Activated T-cell treated with anti-CD3 and anti-CD28 coated beads for 4 hours (primary cell): ENCODE results near the gene LMF2.
"Not testable (repeated sequence)": the region's sequence is repeated elsewhere in the genome, so short reads cannot be mapped to it uniquely, and the experiment has no call there.

Source experiments
- DNase-seq: peaks from one replicate; pipeline ENCODE4 v3.0.0-alpha.2; 2020

Gene LMF2

DNA sequence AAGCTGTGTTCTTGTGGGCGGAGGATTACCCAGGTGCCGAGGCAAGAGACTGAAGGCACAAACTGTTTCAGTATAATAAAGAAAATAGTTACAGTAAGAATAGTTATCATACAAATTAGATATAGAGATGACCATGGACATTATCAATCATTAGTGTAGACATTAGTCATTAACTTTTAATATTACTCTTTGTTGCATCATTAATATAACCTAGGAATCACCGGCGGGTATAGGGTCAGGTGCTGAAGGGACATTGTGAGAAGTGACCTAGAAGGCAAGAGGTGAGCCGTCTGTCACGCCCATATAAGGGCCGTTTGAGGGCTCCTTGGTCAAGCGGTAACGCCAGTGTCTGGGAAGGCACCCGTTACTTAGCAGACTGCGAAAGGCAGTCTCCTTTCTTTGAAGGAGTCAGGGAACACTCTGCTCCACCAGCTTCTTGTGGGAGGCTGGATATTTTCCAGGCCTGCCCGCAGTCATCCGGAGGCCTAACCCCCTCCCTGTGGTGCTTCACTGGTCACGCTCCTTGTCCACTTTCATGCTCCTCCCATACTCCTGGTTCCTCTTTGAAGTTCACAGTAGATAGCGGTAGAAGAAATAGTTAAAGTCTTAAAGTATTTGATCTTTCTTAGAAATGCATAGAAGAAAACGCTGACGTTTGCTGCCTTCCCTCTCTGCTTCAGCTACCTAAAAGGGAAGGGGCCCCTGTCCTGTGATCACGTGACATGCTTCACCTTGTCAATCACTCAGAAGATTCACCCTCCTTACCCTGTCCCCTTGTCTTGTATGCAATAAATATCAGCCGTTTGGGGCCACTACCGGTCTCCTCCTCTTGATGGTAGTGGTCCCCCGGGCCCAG, 26.6 kb upstream of the LMF2 start:
- not testable (repeated sequence) for DNase-seq

DNA sequence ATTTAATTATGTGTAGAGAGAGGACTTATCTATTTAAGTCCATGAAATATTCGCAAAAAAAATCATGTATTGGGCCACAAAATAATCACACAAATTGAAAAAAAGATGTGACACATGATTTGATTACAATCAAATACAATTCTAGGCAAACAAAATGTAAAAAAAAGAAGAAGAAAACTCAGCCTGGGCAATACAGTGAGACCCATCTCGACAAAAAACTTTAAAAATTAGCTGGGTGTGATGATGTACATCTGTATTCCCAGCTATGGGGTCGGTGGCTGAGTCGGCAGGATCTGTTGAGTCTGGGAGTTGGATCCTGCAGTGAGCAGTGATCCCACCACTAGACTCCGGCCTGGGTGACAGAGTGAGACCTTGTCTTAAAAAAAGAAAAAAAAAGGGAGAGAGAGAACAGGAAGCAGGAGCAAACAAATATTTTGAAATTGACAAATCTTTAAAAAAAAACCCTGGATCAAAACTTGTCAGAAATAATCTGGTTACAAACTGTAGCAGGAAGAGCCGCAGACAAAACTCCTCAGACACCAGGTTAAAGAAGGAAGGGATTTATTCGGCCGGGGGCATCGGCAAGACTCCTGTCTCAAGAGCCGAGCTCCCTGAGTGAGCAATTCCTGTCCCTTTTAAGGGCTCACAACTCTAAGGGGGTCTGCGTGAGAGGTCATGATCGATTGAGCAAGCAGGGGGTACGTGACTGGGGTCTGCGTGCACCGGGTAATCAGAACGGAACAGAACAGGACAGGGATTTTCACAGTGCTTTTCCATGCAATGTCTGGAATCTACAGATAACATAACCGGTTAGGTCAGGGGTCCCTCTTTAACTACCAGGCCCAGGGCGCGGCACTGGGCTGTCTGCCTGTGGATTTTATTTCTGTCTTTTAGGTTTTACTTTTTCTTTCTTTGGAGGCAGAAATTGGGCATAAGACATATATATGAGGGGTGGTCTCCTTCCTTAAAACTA, 25.6 kb upstream of the LMF2 start:
- DNase-seq: no peak

DNA sequence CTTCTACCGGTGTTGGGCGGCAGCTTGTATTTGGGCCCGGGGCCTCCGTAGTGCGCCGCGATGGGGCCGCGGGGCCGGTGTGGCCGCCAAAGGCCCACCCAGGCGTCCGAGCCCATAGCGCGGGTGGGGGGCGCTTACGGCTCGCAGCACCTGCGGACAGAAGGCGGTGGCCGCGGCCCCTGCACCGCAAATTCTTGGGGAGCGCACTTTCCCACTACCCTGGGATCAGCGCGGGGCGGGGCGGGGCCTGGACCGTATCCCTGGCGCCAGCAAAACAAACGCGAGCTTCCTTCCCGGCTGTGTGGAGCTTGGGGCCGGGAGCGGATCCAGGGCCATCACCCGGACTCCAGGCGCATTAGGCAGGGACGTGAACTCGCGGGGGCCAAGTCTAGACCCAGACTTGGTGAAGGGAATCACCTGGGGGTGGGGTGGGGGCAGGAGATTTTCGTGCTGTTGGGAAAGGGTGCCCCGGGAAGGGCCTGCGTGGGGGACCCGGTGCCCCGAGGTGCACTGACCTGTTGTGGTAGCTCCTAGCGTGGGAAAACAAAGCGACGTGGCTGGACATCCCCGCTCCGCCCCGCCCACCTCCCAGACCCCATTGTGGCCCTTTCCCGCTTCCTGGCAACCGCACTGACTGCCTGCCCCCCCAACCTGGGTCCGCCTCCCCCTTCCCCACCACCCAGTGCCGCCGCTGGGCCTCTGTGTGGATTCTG, 24.6 kb upstream of the LMF2 start:
- no peak for DNase-seq

DNA sequence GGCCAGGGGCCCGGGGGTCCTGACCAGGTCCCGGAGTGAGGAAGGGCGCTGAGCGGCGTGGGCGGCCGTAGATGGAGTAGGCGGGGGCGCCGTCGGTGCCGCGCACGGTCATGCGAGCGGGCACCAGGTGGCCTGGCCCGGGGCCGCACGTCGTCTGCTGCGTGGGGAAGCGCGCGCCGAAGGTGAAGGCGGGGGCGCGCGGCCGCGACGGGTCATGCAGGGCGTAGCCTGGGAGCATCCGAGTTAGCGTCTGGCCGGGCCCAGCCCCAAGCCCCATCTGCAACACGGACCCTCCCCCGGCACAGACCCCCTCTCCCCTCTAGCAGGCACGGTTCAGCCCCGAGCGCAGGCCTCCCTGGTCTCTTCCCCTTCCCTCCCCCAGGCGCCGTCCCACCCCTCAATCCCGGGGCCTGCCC, 24.1 kb upstream of the LMF2 start:
- peak; percentile 64 for DNase-seq

DNA sequence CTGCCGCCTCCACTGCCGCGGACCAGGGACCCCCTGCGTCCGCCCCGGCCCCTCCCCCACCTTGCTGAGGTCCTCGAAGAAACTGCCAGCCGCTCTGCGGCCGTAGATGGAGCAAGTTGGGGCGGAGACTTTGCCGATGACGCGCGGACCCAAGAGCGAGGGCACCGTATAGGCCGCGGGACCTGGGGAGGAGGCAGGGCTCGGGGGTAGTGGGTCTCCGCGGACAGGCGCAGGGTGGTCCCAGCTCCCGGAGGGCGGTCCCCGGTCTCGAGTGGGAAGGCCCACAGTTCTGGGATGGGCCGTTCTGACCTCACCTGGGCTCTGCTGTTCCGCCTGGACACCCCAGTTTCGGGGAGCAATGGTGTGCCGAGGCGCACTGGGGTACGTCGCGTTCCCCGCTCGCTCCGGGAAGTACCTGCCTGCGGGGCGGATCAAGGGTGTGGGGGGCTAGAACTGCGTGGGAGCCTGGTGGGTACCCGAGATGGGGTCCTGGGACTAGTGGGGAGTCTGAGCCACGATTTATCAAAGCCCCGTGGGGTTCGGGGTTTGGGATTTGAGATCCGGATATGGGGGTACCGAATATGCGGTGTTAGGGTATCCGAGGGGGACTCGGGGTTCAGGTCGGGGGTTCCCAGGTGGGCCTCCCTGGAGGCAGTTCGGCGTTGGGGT, 23.5 kb upstream of the LMF2 start:
- DNase-seq: peak; percentile 73

DNA sequence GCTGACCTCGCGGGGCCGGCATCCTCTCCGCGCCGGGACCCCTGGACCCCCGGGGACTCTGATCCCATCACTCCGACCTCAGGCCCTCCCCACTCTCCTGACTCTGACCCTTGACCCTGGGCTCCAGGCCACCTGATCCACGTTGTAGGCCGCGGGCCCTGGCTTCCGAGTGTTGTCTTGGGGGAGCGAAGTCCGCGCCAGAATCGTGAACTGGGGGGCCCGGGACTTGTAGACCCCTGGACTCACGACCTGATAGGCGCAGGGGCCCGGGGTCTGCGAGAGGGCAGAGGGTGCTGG, 23.0 kb upstream of the LMF2 start:
- DNase-seq: no peak

DNA sequence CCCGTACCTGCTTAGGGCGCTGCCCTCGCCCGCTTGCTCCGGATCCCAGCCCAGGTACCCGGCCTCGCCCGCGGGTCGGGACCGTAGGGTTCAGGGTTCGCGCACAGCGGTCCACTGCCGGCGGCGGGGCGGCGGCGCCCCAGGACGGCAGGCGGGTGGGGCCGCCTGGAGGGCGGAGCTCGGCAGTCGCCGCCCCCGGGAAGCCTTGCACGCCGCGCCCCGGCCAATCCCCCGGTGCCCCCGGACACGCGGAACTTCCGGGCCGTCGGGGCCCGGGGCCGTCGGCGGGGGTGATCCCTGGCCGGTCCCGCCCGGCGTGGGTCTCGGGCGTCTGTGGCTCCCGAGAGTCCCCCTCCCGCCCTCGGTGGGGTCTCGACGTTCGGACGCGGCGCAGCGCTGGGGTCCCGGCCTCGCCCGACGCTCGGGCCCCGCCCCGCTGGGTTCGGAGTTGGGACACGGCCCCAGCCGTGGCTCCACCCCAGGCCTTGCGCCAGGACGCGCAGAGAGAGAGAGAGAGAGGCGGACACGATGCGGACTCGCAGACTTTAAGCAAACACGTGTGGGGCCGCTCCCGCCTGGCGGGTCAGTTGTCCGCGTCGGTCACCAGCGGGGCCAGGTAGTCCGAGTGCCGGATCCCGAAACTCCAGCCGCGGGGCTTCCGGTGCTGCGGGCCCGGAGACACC, 22.5 kb upstream of the LMF2 start, which contains the start of gene TYMP:
Gene TYMP, minus strand, starts transcription at position 116 of the 683 bp plus-strand sequence. CDS start 303 bp downstream, outside the sequence.
- DNase-seq: peak; percentile 56

DNA sequence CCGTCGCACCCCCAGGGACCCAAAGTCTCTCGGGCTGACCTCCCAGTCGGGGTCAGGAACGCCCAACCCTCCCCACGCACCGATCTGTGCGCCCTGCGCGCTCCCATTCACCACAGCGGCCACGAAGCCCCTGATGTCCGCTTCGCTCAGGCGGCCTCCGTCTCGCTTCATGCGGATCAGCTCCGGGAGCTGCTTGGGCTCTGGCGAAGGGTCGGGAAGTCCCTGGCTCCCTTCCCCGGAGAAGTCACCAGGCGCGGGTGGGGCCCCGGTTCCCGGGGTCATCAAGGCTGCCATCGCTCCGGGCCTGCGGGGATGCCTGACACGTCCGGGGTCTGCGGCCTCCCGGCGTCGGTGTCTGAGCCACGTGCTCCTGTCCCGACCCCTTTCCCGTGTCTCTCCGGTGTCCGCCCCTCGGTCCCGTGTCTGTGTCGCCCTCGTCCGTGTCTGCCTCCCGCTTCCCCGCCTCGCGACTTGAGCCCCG, 22.0 kb upstream of the LMF2 start:
- DNase-seq: no peak

DNA sequence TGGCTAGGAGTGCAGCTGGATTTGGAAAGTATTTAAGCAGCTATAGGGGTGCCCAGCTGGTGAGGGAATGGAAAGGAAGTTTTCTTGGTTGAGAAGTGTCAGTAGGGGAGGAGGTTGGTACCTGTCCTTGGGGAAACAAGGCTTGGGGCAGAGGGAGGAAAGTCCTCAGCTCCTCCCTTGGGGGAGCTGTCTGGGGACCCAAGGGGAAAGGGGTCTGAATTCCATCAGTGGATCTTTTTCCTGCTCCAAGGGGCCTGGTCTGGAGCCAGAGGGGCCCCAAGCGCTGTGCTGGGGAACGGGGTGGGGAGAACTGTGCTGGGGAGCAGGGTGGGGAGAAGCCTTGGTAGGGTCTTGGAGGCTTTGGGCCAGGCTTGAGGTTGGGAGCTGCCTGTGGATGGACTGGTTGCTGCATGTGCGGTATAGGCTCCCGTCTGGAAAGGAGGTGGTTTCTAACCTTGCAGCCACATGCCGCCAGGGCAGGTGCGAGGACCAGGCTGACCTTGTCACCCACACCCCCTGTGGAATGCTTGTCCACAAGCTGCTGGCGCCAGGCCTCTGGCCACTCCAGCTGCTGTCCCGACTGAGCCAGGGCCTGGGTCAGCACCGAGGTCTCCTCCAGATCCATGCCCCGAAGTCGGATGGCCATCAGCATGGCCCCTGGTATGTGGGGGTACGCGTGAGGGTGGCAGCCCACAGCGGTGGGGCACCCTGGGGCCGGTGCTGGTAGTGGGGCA, 21.3 kb upstream of the LMF2 start:
- DNase-seq: no peak

DNA sequence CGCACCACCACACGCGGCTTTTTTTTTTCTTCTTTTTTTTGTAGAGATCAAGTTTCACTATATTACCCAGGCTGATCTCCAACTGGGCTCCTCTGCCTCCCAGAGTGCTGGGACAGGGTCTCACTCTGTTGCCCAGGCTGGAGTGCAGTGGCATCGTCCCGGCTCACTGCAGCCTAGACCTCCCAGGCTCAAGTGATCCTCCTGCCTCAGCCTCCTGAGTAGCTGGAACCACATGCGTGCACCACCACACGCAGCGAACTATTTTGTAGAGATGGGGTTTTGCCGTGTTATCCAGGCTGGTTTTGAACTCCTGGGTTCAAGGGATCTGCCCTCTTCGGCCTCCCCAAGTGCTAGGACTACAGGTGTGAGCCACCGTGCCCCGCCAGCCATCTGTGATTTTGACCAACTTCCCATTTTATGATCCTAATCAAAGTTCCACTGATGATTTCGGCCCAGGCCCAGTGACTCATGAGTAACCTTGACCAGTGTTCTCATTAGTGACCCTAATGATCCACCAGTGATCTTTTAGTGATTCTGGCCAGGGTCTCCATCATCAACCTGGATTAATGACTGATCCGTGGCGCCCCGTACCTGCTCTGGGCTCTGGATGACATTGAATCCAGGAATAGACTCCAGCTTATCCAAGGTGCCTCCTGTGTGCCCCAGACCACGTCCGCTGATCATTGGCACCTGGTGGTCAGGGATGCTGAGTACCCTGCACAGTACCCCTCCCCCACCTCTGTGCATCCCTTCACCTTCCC, 20.6 kb upstream of the LMF2 start:
- DNase-seq: no peak

DNA sequence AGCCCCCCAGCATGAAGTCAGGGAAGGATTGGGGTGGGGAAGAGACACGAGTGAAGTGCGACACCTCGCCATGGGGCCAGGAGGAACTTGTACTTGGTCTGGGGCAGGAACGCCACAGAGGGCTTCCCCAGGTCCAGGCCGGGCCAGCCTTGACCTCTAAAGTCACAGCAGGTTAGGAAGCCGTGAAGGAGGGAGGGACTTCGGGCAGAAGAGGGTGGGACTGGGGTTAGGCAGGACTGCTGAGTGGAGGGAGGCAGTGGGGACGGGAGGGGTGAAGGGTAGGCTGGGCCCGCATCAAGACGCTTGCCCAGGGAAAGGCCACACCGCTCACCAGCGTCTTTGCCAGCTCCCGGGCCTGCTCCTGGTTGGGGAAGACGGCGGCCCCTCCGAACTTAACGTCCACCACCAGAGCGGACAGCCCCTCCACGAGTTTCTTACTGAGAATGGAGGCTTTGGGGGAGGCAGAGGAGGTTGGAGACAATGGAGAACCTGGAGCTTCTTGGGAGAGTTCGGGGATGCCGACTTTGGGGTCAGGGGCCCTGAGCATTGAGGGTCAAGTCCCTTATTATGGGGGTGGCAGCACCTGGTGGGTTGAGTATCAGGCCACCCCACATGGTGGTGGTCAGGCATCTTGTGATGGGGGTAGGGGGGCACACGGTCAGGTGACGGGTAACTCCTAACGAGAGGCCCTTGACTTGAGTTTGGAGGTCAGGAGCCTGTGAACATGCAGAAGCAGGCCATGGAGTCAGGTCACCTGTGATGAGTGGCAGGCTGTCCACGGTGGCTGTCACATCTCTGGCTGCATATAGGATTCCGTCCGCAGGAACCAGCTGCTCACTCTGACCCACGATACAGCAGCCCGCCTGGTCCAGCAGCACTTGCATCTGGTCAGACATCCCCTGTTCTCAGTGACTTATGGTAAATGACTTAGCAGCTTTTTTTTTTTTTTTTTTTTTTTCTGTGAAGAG, 19.6 kb upstream of the LMF2 start:
- DNase-seq: no peak

DNA sequence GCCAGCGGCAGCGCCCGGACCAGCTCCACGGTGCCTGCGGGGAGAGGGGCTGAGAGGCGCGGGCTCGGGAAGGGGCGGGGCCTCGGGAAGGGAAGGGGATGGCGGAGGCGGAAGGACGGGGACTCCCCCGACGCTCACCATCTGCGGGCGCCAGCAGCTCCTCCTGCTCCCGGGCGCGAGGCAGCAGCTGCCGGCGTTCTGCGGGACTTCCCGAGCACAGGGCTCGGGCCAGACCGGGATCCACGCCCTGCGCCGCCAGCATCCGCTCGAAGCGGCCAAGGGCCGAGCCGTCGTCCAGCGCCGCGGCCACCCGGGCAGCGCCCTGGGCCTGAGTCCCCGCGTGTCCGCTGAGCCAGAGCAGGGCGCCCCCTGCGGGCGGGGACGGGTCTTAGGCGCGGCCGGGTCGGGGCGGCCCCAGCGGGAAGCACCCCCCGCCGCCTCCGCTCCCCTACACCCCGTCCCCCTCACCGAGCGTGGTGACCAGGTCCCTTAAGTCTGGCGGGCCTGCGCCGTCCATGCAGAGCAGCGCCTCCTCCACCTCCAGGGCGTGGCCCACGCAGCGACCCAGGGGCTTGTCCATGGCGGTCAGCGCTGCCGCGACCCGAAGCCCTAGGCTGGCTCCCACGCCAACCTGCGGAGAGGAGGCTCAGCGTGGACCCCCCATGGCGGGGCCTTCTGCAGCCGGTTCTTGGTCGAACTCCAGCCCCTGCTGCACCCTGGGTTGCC, 18.8 kb upstream of the LMF2 start:
- DNase-seq: peak; percentile 72

DNA sequence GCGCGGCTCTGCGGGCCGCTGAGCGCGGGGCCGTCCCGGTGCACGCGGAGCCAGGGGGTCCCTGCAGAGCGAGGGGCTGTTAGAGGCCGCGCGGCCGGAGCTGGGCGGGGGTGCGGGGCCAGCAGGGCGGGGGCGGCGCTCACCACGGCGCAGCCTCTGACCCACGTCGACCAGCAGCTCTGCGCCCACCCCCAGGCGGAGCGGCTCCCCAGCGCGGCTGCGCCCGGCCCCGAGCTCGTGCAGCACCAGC, 18.3 kb upstream of the LMF2 start:
- no peak for DNase-seq

DNA sequence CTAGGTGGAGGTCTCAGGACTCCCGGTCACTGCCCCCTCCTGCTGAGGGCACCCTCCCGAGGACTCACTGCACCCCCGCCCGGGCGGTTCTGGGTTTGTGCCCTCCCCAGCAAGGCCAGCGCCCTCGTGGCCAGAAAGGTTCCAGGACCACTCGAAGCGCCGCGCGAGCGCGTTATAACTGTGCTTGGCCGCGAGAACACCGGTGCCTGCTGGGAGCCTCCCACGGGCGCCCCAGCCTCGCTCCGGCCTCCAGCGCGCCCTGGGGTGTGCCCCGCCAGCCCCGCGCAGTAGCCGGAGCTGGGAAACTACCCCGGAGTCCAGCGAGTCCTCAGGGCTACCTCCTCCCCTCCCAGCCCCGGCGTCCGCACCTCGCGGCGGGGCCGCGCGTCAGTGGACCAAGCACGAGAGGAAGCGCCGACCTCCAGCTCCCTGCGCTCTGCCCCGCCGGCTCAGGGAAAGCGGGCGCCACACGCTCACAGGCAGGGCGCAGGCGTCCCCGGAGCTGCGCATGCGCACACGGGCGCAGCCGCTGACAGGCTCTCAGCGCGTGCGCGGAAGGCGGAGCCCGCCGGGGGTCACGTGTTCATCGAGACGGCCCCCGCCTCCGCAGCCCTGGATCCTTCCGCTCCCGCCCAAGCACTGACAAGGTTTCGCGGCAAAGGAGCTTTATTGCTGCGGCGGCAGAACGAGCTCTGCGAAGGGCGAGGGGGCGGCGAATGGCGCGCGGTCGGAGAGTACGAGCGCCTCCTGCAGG, 17.8 kb upstream of the LMF2 start, which contains the start of gene SCO2:
Gene SCO2, minus strand, starts transcription at position 495 of the 754 bp plus-strand sequence. CDS start 1,187 bp downstream, outside the sequence.
- DNase-seq: peak; percentile 96

DNA sequence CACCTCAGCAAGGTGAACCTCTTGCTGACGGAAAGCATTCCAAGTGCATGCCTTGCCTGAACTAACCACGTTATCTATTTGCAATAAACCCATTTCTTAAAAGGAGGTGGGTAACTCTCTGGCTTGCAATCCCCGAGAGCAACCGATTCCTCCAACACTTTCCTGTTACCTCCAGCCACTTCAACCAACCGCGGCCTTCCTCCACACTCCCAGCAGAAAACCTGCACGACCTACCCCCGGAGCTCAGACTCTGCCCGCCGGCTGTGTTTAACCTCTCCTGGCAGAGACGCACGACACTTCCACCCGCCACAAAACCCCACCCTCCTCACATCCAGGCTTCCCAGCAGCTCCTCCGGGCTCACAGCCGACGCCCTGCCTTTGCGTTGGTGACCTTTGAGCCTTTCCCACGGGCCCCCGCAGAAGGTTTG, 17.2 kb upstream of the LMF2 start:
- DNase-seq: no peak

DNA sequence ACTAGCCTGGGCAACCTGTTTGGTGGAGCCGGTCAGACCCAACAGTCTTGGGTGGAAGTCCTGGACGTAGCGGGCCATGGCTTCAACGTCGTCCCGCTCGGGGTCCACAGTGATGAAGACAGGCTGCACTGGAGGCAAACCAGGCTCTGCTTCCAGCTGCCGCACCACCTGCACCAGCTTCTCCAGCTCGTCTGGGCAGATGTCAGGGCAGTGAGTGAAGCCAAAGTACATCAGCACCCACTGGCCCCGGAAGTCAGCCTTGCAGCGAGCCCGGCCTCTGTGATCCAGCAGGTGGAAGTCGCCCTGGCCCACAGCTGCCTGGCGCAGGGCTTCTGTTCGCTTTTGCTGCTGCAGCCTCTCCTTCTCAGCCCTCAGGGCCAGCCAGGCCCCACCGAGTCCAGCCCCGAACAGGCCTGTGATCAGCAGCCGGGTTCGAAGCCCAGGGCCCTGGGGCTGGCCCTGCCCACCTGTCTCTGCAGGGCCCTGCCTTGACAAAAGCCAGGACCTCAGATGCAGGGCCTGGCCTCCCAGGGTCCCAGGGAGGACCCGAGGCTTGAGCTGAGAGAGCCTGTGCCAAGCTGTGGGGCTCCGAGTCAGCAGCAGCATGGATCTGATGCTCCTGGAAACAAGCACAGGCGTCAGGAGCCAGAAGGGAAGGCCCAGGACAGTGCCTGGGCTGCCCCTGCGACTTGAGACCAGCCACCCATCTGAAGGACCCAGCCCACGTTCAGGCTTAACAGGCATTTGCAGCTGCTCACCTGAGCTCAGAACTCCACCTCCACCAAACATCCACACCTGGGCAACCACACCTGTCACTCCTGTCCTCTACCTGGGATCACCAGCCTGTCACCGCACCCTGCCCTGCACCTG, 16.5 kb upstream of the LMF2 start:
- no peak for DNase-seq

DNA sequence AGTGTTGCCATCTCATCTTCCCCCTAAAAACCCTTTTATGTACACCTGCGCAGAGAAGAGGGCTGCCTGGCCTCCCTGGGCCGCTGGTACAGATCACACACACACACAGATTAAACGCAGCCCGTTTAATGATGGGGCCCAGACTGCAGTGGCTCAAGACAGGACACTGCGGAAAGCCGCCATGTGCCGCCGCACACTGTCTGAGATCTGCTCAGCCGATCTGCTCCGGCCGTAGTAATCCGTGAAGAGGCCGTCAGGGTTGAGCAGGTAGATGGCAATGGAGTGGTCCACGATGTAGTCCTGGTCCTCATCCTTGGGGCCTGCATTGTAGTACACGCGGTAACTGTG, 15.9 kb upstream of the LMF2 start:
- DNase-seq: no peak
